H1 (cell line): ENCODE data around the gene UBE2L6. TPM values are rescaled to one million over a fixed set of nuclear protein-coding genes. Genes with fewer than 3 reads are reported as not detected.

Experiments
- BACH1 ChIP-seq: IDR thresholded peaks from 2 replicates; pipeline ENCODE4 v1.6.1; 2012; ENCODE audit warnings: low read length, improper control_type of control experiment
- CTBP2 ChIP-seq: IDR thresholded peaks from 2 replicates; pipeline ENCODE4 v1.7.0; 2011; ENCODE audit warnings: borderline replicate concordance, mild to moderate bottlenecking, moderate library complexity, mixed read lengths, low read length; ENCODE audit not compliant: insufficient read depth, insufficient read length
- GABPA ChIP-seq: IDR thresholded peaks from 2 replicates; pipeline ENCODE4 v1.6.1; 2011; ENCODE audit warnings: mild to moderate bottlenecking, low read length, moderate library complexity, borderline replicate concordance; ENCODE audit not compliant: insufficient read depth
- KDM4A ChIP-seq: IDR thresholded peaks from one replicate; pipeline ENCODE4 v1.7.1; 2012; ENCODE audit warnings: low read depth, mild to moderate bottlenecking, moderate library complexity, low read length, inconsistent platforms; ENCODE audit not compliant: severe bottlenecking
- SIN3A ChIP-seq, 2 experiments: IDR thresholded peaks in 1 of 2; conservative IDR thresholded peaks in 1 of 2; 2 replicates each; pipeline ENCODE4 v1.6.1; 2011 to 2012; ENCODE audit warnings: low read length in 2 of 2, improper control_type of control experiment in 1 of 2, low read depth in 1 of 2, mild to moderate bottlenecking in 1 of 2
- TBP ChIP-seq: IDR thresholded peaks from 2 replicates; pipeline ENCODE4 v1.6.1; 2011; ENCODE audit warnings: low read depth, low read length, improper control_type of control experiment
- YY1 ChIP-seq: IDR thresholded peaks from 2 replicates; pipeline ENCODE4 v1.6.1; 2011; ENCODE audit warnings: low read depth, mild to moderate bottlenecking, low read length
- ZNF274 ChIP-seq: IDR thresholded peaks from 2 replicates; pipeline ENCODE4 v1.7.0; 2012; ENCODE audit warnings: low read length, borderline replicate concordance; ENCODE audit errors: extremely low read depth
- polyA plus RNA-seq, 7 experiments: library from polyadenylated mRNA; depleted of rRNA in 3 of 7; stranded (reverse) in 5 of 7; unstranded in 2 of 7; fragments of >200 nt in 5 of 7; fragments of 200-250 nt in 2 of 7; gene quantifications; 1 replicate in 5 of 7; 2 replicates in 1 of 7; 4 replicates in 1 of 7; pipeline versions ENCODE4 v1.2.1 to v1.2.3, GENCODE V29; 2011 to 2013; ENCODE audit warnings: missing spikeins in 2 of 7, mixed read lengths in 2 of 7
- total RNA-seq: library from RNA; stranded (reverse); fragmentation: NEBNext Ultra II Directional; extraction: Animal tissue kit (Norgen Biotek cat#: 25700); gene quantifications from 2 replicates; pipeline ENCODE4 v1.2.1, GENCODE V29; 2021
- TF ChIP-seq, protein P1 (sequence below): fragments of 300-600 bp; sonication (generic); IDR thresholded peaks from 2 replicates; pipeline ENCODE4 v1.7.1; 2012; ENCODE audit warnings: low read length, moderate library complexity, mild to moderate bottlenecking, inconsistent platforms; ENCODE audit not compliant: insufficient replicate concordance

The UBE2L6 gene
- total and polyA plus RNA-seq, 2 of the 8 experiments (the other 6 are each of a cell fraction or from before 2014, with no cell fraction given) = 67.8 to 89.2 TPM

DNA sequence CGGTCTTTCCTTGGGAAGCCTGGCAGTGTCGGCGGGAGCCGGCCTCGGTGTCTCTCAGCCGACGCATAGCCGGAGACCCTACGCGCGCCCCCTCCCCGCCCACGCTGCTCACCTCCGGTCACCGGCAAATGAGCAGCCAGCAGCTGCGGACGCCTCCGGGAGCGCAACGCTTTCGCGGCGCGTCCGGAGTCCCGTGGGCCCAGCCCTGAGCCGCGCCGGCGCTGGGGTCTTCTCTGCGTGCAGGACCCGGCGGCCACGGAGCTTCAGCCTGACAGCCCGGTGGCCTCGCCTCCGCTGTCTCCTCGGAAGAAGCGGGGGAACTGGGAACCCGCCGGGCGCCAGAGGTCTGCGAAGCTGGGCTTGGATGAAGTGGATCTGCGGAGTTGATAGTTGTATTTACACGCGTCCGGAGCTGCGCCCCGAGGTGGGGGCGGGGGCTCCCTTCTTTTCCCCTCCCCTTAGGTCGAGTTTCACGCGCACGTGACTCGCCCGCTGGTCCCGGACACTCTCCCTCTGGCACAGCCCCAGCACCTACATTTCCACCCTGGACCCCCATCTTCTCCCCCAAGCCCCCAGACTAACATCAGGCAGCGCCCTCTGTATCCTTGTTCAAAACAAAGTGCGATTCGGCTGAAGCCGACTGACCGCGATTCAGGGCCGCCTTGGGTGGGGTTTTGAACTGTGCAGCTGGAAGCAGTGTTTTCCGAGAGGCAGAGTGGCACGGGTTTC lies 52.0 kb downstream of the UBE2L6 start, which contains the start of gene SLC43A1 (continued):
- TF ChIP-seq CTBP2 = no peak
- TF ChIP-seq, protein P1, sequence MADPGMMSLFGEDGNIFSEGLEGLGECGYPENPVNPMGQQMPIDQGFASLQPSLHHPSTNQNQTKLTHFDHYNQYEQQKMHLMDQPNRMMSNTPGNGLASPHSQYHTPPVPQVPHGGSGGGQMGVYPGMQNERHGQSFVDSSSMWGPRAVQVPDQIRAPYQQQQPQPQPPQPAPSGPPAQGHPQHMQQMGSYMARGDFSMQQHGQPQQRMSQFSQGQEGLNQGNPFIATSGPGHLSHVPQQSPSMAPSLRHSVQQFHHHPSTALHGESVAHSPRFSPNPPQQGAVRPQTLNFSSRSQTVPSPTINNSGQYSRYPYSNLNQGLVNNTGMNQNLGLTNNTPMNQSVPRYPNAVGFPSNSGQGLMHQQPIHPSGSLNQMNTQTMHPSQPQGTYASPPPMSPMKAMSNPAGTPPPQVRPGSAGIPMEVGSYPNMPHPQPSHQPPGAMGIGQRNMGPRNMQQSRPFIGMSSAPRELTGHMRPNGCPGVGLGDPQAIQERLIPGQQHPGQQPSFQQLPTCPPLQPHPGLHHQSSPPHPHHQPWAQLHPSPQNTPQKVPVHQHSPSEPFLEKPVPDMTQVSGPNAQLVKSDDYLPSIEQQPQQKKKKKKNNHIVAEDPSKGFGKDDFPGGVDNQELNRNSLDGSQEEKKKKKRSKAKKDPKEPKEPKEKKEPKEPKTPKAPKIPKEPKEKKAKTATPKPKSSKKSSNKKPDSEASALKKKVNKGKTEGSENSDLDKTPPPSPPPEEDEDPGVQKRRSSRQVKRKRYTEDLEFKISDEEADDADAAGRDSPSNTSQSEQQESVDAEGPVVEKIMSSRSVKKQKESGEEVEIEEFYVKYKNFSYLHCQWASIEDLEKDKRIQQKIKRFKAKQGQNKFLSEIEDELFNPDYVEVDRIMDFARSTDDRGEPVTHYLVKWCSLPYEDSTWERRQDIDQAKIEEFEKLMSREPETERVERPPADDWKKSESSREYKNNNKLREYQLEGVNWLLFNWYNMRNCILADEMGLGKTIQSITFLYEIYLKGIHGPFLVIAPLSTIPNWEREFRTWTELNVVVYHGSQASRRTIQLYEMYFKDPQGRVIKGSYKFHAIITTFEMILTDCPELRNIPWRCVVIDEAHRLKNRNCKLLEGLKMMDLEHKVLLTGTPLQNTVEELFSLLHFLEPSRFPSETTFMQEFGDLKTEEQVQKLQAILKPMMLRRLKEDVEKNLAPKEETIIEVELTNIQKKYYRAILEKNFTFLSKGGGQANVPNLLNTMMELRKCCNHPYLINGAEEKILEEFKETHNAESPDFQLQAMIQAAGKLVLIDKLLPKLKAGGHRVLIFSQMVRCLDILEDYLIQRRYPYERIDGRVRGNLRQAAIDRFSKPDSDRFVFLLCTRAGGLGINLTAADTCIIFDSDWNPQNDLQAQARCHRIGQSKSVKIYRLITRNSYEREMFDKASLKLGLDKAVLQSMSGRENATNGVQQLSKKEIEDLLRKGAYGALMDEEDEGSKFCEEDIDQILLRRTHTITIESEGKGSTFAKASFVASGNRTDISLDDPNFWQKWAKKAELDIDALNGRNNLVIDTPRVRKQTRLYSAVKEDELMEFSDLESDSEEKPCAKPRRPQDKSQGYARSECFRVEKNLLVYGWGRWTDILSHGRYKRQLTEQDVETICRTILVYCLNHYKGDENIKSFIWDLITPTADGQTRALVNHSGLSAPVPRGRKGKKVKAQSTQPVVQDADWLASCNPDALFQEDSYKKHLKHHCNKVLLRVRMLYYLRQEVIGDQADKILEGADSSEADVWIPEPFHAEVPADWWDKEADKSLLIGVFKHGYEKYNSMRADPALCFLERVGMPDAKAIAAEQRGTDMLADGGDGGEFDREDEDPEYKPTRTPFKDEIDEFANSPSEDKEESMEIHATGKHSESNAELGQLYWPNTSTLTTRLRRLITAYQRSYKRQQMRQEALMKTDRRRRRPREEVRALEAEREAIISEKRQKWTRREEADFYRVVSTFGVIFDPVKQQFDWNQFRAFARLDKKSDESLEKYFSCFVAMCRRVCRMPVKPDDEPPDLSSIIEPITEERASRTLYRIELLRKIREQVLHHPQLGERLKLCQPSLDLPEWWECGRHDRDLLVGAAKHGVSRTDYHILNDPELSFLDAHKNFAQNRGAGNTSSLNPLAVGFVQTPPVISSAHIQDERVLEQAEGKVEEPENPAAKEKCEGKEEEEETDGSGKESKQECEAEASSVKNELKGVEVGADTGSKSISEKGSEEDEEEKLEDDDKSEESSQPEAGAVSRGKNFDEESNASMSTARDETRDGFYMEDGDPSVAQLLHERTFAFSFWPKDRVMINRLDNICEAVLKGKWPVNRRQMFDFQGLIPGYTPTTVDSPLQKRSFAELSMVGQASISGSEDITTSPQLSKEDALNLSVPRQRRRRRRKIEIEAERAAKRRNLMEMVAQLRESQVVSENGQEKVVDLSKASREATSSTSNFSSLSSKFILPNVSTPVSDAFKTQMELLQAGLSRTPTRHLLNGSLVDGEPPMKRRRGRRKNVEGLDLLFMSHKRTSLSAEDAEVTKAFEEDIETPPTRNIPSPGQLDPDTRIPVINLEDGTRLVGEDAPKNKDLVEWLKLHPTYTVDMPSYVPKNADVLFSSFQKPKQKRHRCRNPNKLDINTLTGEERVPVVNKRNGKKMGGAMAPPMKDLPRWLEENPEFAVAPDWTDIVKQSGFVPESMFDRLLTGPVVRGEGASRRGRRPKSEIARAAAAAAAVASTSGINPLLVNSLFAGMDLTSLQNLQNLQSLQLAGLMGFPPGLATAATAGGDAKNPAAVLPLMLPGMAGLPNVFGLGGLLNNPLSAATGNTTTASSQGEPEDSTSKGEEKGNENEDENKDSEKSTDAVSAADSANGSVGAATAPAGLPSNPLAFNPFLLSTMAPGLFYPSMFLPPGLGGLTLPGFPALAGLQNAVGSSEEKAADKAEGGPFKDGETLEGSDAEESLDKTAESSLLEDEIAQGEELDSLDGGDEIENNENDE = no peak
- TF ChIP-seq SIN3A (conservative IDR thresholded peaks at IDR 0.05 in 1 of 2, IDR thresholded peaks at IDR 0.05 in 1 of 2; ENCODE audit: low read depth in 1 of 2, low read length in 2 of 2) = peak in 1 of 2 experiments; percentile 81; a peak in 1 of 4 replicates
- TF ChIP-seq BACH1 = no peak
- 0 out of 2 replicates have a peak, but pooled peaks have one; percentile 13 for TF ChIP-seq TBP
- TF ChIP-seq KDM4A = peak; percentile 73
- TF ChIP-seq ZNF274 = no peak
- TF ChIP-seq YY1 = no peak
- TF ChIP-seq GABPA = peak; percentile 17; the same call in 1 of the 2 replicates
